GM19239 (cell line): Measurements from ENCODE around the gene CYP1A2.
"Not testable (repeated sequence)": the region's sequence is repeated elsewhere in the genome, so short reads cannot be mapped to it uniquely, and the experiment has no call there.

ENCODE experiments used
- DNase-seq: peaks from one replicate; pipeline ENCODE4 v3.0.0; 2011; ENCODE audit warnings: low spot score; ENCODE audit not compliant: insufficient read length
- FAIRE-seq: peaks from 2 replicates; lab custom pipeline; 2011; peaks lifted over from hg19 to GRCh38; lab: Jason Lieb, UNC

CYP1A2 gene

GRCh38 chr15:74733269-74733668 lies 15.4 kb upstream of the CYP1A2 start:
- FAIRE-seq (no peak), DNase-seq (no peak)

GRCh38 chr15:74735305-74735704 lies 13.3 kb upstream of the CYP1A2 start:
- no peak for FAIRE-seq

DNA sequence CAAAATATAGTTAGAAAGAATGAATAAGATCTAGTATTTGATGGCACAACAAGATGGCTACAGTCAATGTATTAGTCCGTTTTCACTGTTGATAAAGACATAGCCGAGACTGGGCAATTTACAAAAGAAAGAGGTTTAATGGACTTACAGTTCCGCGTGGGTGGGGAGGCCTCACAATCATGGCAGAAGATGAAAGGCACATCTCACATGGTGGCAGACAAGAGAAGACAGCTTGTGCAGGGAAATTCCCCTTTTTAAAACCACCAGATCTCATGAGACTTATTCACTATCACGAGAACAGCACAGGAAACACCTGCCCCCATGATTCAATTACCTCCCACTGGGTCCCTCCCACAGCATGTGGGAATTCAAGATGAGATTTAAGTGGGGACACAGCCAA lies 10.4 kb upstream of the CYP1A2 start:
- FAIRE-seq, DNase-seq: not testable (repeated sequence)

More at GRCh38 chr15:74735305-74735704, 13.3 kb upstream of the CYP1A2 start:
- DNase-seq: no peak

GRCh38 chr15:74742422-74742821 lies 6.2 kb upstream of the CYP1A2 start:
- DNase-seq (no peak), FAIRE-seq (no peak)

GRCh38 chr15:74746389-74746788 lies 2.3 kb upstream of the CYP1A2 start:
- DNase-seq: no peak
- no peak for FAIRE-seq

DNA sequence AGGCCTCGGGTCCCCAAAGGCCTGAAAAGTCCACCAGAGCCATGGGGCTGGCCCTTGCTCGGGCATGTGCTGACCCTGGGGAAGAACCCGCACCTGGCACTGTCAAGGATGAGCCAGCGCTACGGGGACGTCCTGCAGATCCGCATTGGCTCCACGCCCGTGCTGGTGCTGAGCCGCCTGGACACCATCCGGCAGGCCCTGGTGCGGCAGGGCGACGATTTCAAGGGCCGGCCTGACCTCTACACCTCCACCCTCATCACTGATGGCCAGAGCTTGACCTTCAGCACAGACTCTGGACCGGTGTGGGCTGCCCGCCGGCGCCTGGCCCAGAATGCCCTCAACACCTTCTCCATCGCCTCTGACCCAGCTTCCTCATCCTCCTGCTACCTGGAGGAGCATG lies 1.2 kb downstream of the CYP1A2 start:
- DNase-seq (no peak), FAIRE-seq (no peak)

DNA sequence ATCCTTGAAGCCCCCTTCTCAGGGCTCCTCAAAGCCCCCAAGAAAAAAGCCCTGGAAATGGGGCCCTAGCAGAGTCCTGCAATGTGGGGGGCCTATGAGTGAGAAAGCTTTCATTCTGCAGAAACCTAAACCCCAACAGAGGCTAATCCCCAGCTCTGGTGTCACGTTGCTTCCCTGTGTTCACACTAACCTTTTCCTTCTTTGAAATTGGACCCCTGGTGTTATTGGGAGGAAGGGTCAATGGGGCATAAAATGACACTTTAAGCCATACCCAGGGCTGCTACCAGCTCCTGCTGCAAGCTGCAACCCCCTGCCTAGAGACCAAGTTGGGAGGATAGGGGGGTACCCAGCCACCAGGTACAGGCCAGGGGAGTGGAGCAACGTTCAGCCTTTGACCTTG lies 2.1 kb downstream of the CYP1A2 start:
- DNase-seq (no peak), FAIRE-seq (no peak)

GRCh38 chr15:74752011-74752410 lies 3.4 kb downstream of the CYP1A2 start:
- FAIRE-seq (no peak), DNase-seq (no peak)

- DNase-seq (no peak), FAIRE-seq (no peak)
These were observed 3.9 kb downstream of the CYP1A2 start for GRCh38 chr15:74752531-74752930.

DNA sequence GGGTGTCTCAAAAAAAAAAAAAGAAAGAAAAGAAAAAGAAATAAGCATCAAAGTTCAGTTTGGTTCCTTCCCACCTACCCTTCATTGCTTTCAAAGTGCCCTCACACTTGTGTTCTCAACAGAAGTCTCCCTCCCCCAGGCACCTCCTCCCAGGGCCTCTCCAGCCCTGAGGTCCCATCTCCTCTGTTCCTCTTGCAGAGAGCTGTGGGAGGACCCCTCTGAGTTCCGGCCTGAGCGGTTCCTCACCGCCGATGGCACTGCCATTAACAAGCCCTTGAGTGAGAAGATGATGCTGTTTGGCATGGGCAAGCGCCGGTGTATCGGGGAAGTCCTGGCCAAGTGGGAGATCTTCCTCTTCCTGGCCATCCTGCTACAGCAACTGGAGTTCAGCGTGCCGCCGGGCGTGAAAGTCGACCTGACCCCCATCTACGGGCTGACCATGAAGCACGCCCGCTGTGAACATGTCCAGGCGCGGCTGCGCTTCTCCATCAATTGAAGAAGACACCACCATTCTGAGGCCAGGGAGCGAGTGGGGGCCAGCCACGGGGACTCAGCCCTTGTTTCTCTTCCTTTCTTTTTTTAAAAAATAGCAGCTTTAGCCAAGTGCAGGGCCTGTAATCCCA lies 6.1 kb downstream of the CYP1A2 start:
- FAIRE-seq (no peak), DNase-seq (no peak)

DNA sequence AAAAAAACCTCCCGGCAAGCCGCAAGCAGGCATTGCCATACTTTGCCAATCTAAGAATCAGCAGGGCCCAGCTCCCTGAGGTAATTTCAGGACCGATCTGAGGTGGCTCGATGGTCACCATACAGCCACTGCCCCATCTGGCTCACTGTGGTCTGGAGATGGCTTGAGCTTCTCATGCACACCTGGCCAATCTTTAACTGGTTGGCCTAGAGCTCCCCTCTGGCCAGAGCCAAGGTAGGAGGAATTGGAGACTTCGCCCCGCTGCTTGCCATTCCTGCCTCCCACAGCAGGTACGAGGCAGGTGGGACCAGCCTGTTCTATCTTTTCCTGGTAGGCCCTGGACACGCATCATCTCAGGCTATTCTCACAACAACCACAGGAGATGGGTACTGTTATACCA lies 10.1 kb downstream of the CYP1A2 start:
- FAIRE-seq (no peak), DNase-seq (no peak)

GRCh38 chr15:74762791-74763150 lies 14.1 kb downstream of the CYP1A2 start:
- DNase-seq (no peak), FAIRE-seq (no peak)

DNA sequence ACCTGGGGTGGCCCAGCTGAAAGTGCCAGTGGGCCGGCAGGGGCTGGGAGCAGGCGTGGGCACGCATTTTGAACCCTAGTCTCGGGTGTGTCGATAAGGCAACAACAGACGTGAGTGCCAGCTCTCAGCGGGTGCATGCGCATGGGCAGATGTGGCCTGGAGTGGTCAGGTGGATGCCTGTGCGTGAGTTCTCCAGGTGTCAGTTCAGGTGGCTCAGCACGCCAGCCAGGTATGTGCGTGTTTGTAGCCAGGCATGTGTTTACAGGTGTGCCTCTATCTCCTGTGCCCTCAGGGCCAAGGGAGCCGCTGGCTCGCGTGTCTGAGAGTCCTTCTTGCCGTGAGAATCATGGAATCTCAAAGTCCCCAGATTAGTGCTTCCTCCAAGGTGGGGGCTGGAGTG lies 14.8 kb downstream of the CYP1A2 start:
- no peak for DNase-seq
- no peak for FAIRE-seq

DNA sequence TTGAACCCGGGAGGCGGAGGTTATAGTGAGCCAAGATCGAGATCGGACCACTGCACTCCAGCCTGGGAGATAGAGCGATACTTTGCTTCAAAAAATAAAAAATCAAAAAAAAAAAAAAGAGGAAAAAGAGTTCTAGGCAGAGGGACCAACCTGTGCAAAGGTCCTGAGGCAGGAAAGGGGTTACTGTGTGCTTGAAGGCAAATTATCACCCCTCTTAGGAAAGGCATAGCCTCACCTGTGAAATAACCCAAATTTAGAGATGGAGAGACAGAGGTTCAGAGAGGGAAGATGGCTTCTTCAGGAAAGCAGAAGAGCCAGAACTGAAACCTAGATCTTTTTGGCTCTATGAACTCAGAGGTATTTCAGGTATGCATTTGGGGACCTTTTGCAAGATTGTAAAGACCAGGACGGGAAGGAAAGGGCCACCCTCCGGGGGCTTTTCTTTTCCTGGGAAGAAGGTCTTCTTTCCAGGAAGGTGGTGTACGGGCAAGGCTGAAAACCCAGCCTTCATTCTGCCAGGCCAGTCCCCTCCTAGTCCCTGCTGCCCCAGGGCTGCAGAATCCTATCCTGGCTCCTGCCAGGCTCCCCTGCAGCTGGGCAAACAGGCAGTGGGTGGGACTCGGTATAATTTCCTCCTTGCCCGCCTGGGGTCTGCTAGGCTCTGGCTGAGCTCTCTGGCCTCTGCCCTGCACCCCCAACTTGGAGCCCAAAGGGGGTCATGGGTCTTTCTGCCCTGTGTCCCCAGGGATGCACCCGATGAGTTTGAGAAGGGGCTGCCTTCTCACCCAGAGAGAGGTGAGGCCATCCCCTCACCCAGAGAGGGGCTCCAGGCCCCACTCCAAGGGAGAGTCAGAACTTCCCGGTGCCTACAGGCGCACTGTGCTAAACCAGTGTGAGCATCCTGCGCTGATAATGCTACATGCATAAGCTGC lies 18.8 kb downstream of the CYP1A2 start:
- FAIRE-seq: no peak
- no peak for DNase-seq

DNA sequence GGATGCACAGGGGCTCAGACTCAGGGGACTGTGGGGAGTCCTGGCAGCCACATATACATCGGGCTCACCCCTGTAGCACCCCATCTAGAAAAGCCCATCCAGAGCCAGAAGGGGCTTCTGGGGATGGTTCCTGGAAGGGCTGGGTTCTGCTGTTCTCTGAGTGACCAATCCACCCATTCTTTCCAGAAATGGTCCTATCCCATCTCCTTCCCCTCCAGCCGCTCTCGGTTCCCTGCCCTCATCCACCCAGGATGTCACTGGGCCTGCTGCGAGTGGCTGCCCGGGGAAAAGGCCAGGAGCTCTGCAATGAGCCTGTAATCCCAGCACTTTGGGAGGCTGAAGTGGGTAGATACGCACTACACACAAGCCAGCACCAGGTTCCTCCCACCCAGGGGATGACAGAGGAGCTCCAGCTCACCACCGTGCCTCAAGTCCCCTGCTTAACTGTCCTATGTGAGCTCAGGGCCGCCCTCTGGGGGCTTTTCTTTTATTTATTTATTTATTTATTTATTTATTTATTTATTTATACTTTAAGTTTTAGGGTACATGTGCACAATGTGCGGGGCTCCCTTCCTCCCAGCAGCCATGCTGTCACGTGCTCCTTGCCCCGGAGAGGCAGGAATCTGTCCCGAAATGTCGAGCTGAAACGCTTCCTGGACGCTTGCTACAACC lies 19.6 kb downstream of the CYP1A2 start:
- no peak for FAIRE-seq
- no peak for DNase-seq

DNA sequence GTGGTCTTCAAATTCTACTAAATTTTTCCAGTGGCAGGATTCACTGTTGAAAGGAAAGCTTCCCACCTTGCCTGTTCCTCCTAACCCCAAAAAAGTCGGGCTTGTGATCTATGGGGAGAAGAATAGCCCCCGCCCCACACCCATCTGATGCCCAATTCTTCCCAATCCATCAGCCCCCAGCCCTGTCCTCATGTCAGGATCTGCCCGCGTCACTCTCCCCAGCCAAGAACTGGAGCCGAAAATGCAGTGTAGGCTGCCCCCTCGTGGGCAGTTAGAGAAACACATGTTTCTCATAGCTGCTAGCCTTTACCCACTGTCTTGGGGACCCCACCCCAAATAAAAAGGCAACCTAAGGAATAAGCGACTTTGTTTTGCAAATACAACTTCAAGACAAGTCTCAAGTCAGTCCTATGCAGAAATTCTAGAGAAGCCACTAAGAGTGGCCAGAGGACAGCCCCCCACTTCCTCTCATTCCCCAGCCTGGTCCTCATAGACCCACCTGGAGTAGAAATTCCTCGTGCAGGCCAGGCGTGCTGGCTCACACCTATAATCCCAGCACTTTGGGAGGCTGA lies 20.2 kb downstream of the CYP1A2 start:
- peak; percentile 90 for FAIRE-seq
- DNase-seq: peak; percentile 74

DNA sequence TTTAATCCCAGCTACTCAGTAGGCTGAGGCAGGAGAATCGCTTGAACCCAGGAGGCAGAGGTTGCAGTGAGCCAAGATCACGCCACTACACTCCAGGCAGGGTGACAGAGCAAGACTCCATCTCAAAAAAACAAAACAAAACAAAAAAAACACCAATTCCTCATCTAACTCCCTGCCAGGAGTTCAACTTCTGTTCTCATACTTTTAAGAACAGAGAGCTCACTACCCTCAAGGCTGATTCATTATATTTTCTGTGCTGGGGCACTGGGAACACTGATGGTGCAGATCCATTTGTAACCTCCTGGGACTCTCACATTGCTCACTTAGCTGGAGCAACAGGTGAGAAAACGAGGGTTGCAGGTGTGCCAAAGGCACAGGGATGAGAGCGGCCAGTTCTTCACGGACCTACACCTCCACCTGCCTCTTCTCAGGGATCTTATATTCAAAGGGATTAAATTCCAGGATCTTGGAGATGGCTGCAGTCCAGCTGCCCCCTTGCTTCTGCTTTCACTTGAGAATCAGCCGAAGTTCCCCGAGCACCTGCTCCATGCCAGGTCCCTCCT lies 20.9 kb downstream of the CYP1A2 start:
- DNase-seq (no peak), FAIRE-seq (no peak)

DNA sequence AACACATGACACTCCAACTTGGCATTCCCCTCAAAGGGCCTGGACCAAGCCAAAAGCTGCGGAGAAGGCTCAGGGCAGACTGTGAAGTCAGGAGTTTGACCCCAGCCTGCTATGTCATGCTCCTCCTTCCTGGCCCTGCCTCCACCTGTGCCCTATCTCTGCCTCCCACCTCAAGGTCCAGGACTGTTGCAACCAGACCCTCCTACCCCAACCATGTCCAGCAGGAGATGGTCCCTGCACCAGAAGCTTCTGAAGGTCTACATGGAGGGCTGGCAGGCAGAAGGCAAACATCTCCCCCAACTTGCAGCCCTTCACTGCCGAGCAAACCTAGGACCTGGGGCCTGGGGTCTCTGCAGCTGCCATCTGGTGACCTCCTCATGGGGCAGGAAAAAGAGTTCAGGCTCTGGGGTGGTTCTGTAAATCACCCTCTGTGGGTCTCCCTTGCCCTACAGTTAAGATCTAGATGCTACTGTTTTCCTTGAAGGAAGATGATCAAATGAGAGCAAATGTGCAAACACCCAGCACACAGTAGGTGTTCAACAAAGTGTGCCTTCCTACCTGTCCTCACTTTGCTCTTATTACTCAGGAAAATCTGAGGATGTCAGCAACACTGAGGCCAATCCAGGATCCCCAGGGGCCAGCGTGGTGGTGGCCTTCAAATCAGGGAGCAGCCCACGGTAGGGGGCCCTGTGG lies 21.7 kb downstream of the CYP1A2 start:
- FAIRE-seq: no peak

DNA sequence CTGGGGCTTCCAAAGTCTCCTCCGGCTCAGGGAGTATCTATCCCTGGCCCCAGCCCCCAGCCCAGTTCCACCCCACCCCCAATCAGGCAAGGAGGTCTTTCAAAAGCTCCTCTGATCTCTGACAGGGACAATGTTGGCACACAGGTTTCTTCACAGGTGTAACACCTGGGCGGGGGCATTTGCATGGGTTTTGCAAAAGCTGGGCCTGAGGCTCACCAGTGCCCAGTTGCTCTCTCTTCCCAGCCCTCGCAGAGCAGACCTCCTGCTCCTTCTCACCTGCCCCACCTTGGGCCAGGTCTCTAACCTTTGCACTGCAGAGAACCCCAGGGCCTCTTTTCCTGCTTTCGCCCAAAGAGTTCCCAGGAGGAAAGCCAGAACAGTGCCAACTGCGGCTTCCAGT lies 24.7 kb downstream of the CYP1A2 start:
- no peak for DNase-seq
- no peak for FAIRE-seq

More for the DNA sequence above, 21.7 kb downstream of the CYP1A2 start:
- DNase-seq: no peak

DNA sequence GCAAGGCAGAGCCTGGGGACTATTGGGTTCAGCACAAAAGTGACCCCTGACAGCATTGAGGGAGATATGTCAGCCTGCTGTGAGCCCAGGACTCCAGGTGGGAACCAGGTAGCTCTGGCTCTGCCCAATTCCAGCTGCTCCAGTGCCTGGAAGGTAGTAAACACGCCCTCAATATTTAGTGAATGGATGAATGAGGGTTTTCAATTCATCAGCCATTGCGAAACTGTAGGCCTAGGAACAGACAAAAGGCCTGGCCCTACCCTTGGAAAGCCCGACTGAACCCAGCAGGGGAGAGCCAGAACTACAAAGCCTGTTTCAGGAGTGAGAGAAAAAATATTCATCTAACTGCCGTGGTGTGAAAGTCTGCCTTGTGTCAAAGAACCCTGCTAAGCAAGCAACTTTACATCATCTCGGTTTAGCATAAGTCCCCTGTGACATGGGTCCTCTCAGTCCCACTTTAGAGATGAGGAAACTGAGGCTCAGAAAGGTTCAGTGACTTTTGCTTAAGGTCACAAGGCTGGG lies 25.1 kb downstream of the CYP1A2 start:
- DNase-seq (no peak), FAIRE-seq (peak; percentile 64)
